ENCODE measurements around the gene CUL7. TPM values are rescaled to one million over a fixed set of nuclear protein-coding genes. Genes with fewer than 3 reads are reported as not detected.
"Not testable (repeated sequence)": the region's sequence is repeated elsewhere in the genome, so short reads cannot be mapped to it uniquely, and the experiment has no call there.

The CUL7 gene
- total RNA-seq, 2 experiments from 2014 or later = 23.2 to 23.8 TPM

DNA sequence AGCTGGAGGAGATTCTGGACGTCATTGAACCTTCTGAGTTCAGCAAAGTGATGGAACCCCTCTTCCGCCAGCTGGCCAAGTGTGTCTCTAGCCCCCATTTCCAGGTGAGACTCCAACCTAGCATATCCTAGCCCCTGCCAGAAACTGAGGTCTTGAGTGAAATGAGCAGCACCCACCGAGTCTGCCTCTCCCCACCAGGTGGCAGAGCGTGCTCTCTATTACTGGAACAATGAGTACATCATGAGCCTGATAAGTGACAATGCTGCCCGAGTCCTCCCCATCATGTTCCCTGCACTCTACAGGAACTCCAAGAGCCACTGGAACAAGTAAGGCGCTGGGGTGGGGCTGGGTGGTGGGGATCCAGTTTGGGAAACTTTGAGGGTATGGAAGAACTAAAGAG is 44.5 kb downstream of the CUL7 start:
- H3K36me3 Mint-ChIP-seq = peaks cover 46% of the 10 kb centered on the region
- H3K27me3 Mint-ChIP-seq = no peaks in the 10 kb centered on the region
- H3K9me3 Mint-ChIP-seq = no peaks in the 10 kb centered on the region
- peak; percentile 46 for DNase-seq
- intact Hi-C loops (cut with micrococcal nuclease) = no loop called here
- peaks cover 26% of the 10 kb centered on the region for H3K4me1 Mint-ChIP-seq (ENCODE audit: low read depth)
- no peak overlapping the region for H3K27ac Mint-ChIP-seq
- ChIA-PET CTCF (interaction anchor here (0.6 to 5.4 kb wide), 4 partner anchors 10 to 214 kb away, joined by 3 to 28 read pairs (median 4); partner anchors contain the start of genes KLC4 and MRPL2), POLR2A (no interaction called here)
- no peak overlapping the region for H3K4me3 Mint-ChIP-seq

DNA sequence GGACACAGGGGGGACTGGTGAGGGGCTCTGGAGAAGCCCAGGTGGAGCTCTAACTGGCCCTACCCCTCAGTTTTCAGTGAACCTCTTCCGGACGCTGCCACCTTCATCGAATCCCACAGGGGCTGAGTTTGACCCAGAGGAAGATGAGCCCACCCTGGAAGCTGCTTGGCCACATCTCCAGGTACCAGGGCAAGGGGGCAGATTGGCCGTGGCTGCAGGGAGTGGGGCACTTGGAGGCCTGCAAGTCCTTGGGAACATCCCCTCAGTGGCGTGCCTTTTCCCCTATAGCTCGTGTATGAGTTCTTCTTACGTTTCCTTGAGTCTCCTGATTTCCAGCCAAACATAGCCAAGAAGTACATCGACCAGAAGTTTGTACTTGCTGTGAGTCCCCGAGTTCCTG is 46.5 kb downstream of the CUL7 start:
- ChIA-PET CTCF (interaction anchor here (0.6 kb wide), 1 partner anchor 151 kb away, joined by 3 read pairs; no protein-coding TSS in a partner anchor), POLR2A (no interaction called here)
- Mint-ChIP-seq H3K27ac (no peak overlapping the region), H3K27me3 (no peaks in the 10 kb centered on the region), H3K36me3 (peaks cover 34% of the 10 kb centered on the region), H3K4me3 (no peak overlapping the region), H3K4me1 (ENCODE audit: low read depth) (peaks cover 12% of the 10 kb centered on the region), H3K9me3 (no peaks in the 10 kb centered on the region)
- DNase-seq = no peak
- intact Hi-C loops (cut with micrococcal nuclease) = no loop called here

DNA sequence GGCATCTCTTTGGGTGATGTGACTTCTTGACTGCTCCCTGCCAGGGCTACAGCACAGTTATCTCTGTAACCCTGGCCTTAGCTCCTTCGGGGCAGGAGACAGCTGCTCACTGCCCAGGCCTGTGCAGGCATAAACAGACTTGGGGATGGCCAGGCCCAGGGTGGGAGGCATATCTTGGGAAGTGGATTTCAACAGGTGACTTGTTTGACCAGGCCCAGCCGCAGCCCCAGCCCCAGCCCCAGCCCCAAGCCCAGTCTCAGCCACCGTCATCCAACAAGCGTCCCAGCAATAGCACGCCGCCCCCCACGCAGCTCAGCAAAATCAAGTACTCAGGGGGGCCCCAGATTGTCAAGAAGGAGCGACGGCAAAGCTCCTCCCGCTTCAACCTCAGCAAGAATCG is 47.4 kb downstream of the CUL7 start:
- CTCF ChIA-PET = no interaction called here
- H3K36me3 Mint-ChIP-seq = peaks cover 27% of the 10 kb centered on the region
- POLR2A ChIA-PET = interaction anchor here (0.5 to 1.5 kb wide), 3 partner anchors 10 to 159 kb away, joined by 3 to 4 read pairs (median 4); partner anchors contain the start of gene PPP2R5D

DNA sequence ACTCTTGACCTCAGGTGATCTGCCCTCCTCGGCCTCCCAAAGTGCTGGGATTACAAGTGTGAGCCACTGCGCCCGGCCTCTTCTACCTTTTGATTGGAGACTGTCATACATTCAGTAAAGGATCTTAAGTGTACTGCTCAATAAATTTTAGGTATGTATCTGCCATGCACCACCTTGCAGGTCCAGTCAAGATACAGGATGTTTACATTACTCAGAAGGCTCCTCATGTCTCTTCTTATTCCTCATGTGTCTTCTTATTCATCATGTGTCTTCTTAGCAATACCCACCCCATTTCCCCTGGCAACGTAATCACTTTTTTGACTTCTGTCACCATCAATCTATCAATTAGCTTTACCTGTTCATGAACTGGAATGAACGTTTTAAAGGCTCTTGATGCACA is 47.8 kb downstream of the CUL7 start:
- no peaks in the 10 kb centered on the region for H3K27me3 Mint-ChIP-seq
- no peak for DNase-seq
- H3K36me3 Mint-ChIP-seq = peaks cover 24% of the 10 kb centered on the region
- intact Hi-C loops (cut with micrococcal nuclease) = no loop called here
- CTCF ChIA-PET = no interaction called here
- peaks cover 3% of the 10 kb centered on the region for H3K4me1 Mint-ChIP-seq (ENCODE audit: low read depth)
- H3K9me3 Mint-ChIP-seq = no peaks in the 10 kb centered on the region
- no peak overlapping the region for H3K4me3 Mint-ChIP-seq
- H3K27ac Mint-ChIP-seq = no peak overlapping the region
- POLR2A ChIA-PET = interaction anchor here (0.5 to 1.5 kb wide), 3 partner anchors 9 to 160 kb away, joined by 3 to 4 read pairs (median 4); partner anchors contain the start of gene PPP2R5D

More for the DNA sequence above, 47.4 kb downstream of the CUL7 start:
- H3K9me3 Mint-ChIP-seq = no peaks in the 10 kb centered on the region
- intact Hi-C loops (cut with micrococcal nuclease) = no loop called here
- H3K4me3 Mint-ChIP-seq = no peak overlapping the region
- no peak overlapping the region for H3K27ac Mint-ChIP-seq
- DNase-seq = no peak
- peaks cover 3% of the 10 kb centered on the region for H3K4me1 Mint-ChIP-seq (ENCODE audit: low read depth)
- H3K27me3 Mint-ChIP-seq = no peaks in the 10 kb centered on the region

DNA sequence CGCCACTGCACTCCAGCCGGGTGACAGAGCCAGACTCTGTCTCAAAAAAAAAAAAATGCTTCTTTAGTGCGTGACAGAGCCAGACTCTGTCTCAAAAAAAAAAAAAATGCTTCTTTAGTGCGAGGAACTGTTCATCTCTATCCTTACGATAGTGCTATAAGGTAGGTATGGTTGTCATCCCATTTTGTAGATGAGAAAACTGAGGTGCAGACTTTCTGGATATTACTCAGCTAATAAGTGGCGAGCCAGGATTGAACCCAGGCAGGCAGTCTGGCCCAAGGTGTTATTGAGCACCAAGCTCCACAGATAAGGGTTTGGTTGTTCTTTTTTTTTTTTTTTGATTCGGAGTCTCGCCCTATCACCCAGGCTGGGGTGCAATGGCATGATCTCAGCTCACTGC is 51.8 kb downstream of the CUL7 start:
- CTCF ChIA-PET = interaction anchor here (0.6 to 0.7 kb wide), 2 partner anchors 454 to 1018 kb away, joined by 3 read pairs; no protein-coding TSS in a partner anchor
- POLR2A ChIA-PET = interaction anchor here (0.6 kb wide), 1 partner anchor 330 kb away, joined by 3 read pairs; no protein-coding TSS in a partner anchor
- H3K9me3 Mint-ChIP-seq = no peaks in the 10 kb centered on the region

DNA sequence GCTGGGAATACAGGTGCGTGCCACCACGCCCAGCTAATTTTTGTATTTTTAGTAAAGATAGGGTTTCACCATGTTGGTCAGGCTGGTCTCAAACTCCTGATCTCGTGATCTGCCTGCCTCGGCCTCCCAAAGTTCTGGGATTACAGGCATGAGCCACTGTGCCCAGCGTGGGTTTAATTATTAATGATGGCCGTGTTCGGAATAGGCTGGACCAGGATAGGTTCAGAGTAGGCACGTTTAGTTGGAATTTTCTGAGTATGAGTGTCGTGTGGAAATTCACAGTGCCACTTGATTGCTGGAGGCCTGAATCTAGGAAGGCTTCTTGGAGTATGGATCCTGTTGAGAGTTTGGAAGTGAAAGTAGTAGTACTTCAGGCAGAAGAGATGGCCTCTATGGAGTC is 55.4 kb downstream of the CUL7 start:
- POLR2A ChIA-PET; H3K36me3 Mint-ChIP-seq; H3K27me3 Mint-ChIP-seq; CTCF ChIA-PET; H3K9me3 Mint-ChIP-seq; intact Hi-C loops (cut with micrococcal nuclease); DNase-seq; H3K4me3 Mint-ChIP-seq; H3K27ac Mint-ChIP-seq: not testable (repeated sequence)
- H3K4me1 Mint-ChIP-seq (ENCODE audit: low read depth) = peaks cover 13% of the 10 kb centered on the region

More for the DNA sequence above, 51.8 kb downstream of the CUL7 start:
- intact Hi-C loops (cut with micrococcal nuclease) = no loop called here
- H3K4me1 Mint-ChIP-seq (ENCODE audit: low read depth) = peaks cover 3% of the 10 kb centered on the region
- DNase-seq = no peak
- no peaks in the 10 kb centered on the region for H3K27me3 Mint-ChIP-seq
- H3K36me3 Mint-ChIP-seq = peaks cover 7% of the 10 kb centered on the region
- H3K27ac Mint-ChIP-seq = no peak overlapping the region
- no peak overlapping the region for H3K4me3 Mint-ChIP-seq

DNA sequence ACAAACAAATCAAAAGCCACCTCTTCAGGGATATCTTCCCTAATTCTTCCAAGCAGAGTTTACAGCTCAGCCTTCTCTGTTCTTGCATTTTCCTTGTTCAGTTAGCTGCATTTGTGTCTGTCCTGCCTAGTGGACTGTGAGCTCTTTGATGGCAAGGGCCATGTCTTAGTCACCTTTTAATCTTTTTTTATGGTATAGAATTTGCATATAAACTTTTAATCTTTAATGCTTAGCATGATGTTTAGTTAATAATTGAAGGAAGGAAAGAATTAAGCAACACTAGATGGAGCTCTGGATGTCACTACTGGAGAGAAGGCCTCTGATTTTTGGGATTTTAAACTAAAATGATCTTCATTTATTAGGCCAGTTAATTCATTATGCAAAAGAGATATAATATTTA is 57.1 kb downstream of the CUL7 start:
- ChIA-PET CTCF (interaction anchor here (1.0 kb wide), 2 partner anchors 12 to 147 kb away, joined by 4 to 5 read pairs; partner anchors contain the start of gene PPP2R5D), POLR2A (interaction anchor here (0.7 to 1.1 kb wide), 3 partner anchors 9 to 18 kb away, joined by 3 read pairs; partner anchors contain the start of gene PEX6)

DNA sequence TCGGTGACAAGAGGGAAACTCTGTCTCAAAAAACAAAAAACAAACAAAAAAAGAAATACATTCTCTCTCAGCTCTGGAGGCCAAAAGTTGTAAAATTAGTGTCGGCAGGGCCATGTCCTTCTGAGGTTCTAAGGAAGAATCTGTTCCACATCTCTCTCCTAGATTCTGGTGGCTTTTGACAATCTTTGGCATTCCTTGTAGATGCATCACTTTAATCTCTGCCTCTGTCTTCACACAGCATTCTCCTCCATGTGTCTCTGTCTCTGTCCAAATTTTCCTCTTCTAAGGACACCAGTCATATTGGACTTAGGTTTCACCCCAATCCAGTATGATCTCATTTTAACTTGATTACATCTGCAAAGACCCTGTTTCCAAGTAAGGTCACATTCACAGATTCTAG is 60.2 kb downstream of the CUL7 start:
- POLR2A ChIA-PET = interaction anchor here (1.0 kb wide), 1 partner anchor 15 kb away, joined by 3 read pairs; the partner anchor contains the start of gene PEX6
- CTCF ChIA-PET = no interaction called here
- Mint-ChIP-seq H3K36me3 (peaks cover 22% of the 10 kb centered on the region), H3K27me3 (no peaks in the 10 kb centered on the region), H3K27ac (peak overlapping the region; percentile 4), H3K4me3 (no peak overlapping the region), H3K4me1 (ENCODE audit: low read depth) (peaks cover 16% of the 10 kb centered on the region), H3K9me3 (no peaks in the 10 kb centered on the region)
- DNase-seq = no peak
- intact Hi-C loops (cut with micrococcal nuclease) = no loop called here

More for the DNA sequence above, 57.1 kb downstream of the CUL7 start:
- Mint-ChIP-seq H3K4me3 (no peak overlapping the region), H3K27ac (no peak overlapping the region), H3K27me3 (no peaks in the 10 kb centered on the region), H3K9me3 (no peaks in the 10 kb centered on the region), H3K4me1 (ENCODE audit: low read depth) (peaks cover 13% of the 10 kb centered on the region), H3K36me3 (peaks cover 8% of the 10 kb centered on the region)
- DNase-seq = no peak
- intact Hi-C loops (cut with micrococcal nuclease) = no loop called here

DNA sequence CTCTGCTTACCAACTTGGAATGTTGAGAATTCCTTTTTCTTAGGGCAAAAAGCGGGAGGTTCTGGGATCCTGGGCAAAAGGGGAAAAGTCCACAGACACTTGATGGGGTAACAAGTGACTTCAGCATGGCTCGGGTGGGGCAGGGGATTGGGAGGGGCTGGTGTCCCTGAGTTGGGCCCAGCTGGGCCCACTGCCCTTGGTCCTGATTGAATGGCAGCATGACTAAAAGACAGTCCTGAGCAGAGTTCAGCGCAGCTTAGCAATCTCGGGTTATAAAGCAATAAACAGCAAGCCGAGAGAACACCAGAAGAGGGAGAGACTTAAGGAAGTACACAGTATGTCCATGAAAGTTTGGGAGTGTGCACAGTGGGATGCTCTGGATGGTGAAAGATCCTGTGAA is 63.7 kb downstream of the CUL7 start:
- Mint-ChIP-seq H3K4me3 (no peak overlapping the region), H3K4me1 (ENCODE audit: low read depth) (peaks cover 38% of the 10 kb centered on the region), H3K27me3 (no peaks in the 10 kb centered on the region), H3K36me3 (peaks cover 23% of the 10 kb centered on the region), H3K27ac (no peak overlapping the region), H3K9me3 (no peaks in the 10 kb centered on the region)
- ChIA-PET CTCF (no interaction called here), POLR2A (no interaction called here)
- DNase-seq = no peak
- intact Hi-C loops (cut with micrococcal nuclease) = no loop called here

DNA sequence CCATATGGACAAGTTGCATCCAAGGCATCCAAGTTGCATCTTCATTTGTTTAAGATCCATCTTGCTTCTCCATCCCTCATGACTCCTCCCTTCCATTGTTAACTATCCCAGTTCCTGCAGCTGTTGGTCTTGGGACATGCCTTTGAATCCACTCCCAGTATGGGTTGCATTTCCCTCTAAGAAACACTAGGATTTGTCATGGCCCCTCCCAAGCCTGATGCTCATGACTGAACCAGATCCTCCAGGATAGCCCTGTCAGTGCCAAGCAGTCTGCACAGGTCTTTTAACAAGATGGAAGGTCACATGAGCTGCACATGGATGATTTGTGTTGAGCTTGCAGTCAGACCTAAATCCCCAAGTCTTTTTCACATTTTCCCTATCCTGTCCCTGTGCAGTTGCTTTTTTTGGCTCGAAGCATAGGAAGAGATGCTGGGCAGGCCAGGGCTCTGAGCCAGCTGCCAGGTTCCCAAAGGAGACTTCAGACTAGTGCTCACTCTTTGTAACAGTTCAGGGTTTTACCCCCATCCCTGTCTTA is 65.1 kb downstream of the CUL7 start:
- Mint-ChIP-seq H3K4me1 (ENCODE audit: low read depth) (peaks cover 40% of the 10 kb centered on the region), H3K27me3 (no peaks in the 10 kb centered on the region), H3K4me3 (no peak overlapping the region), H3K27ac (no peak overlapping the region), H3K9me3 (no peaks in the 10 kb centered on the region), H3K36me3 (peaks cover 21% of the 10 kb centered on the region)
- DNase-seq = no peak
- ChIA-PET POLR2A (interaction anchor here (1.6 kb wide), 1 partner anchor 59 kb away, joined by 4 read pairs; the partner anchor contains the start of gene CNPY3), CTCF (interaction anchor here (1.1 to 1.4 kb wide), 3 partner anchors 9 to 155 kb away, joined by 3 read pairs; partner anchors contain the start of gene PEX6)
- intact Hi-C loops (cut with micrococcal nuclease) = no loop called here

All from activated CD4-positive, alpha-beta memory T cell treated with anti-CD3 and anti-CD28 coated beads for 36 hours (primary cell).